ENCODE measurements around the gene WNK2.
"Not testable (repeated sequence)": the region's sequence is repeated elsewhere in the genome, so short reads cannot be mapped to it uniquely, and the experiment has no call there.

The WNK2 gene

DNA sequence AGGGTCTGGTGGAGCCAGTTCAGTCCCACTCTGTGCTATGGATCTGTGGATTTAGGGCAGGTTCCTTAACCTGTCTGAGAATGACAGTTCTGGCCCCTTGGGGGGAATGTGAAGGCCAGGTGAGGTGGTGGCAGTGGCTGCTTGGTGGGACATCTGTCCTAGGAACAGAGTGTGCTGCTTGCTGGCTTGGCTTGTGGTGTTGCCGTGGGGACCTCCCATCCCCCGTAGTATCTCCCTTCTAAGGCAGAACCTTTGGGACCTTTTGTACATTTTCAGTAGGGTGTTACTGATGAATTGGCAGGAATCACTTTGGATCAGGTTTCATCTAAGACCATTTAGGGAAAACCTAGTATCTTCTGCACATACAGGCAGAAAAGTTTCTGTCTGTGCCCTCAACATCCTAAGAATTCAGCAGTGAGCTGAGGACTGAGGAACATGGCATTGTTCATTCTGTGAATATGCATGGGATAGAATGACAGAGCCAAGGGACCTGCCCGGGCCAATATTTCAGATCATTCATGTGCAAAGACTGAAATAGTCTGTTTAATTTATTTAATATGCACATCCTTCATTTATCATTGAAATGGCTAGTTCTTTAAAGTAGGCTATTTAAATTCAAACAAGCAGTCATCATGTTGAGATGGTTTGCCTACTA is 64.6 kb downstream of the WNK2 start:
- TF ChIP-seq, protein P1, sequence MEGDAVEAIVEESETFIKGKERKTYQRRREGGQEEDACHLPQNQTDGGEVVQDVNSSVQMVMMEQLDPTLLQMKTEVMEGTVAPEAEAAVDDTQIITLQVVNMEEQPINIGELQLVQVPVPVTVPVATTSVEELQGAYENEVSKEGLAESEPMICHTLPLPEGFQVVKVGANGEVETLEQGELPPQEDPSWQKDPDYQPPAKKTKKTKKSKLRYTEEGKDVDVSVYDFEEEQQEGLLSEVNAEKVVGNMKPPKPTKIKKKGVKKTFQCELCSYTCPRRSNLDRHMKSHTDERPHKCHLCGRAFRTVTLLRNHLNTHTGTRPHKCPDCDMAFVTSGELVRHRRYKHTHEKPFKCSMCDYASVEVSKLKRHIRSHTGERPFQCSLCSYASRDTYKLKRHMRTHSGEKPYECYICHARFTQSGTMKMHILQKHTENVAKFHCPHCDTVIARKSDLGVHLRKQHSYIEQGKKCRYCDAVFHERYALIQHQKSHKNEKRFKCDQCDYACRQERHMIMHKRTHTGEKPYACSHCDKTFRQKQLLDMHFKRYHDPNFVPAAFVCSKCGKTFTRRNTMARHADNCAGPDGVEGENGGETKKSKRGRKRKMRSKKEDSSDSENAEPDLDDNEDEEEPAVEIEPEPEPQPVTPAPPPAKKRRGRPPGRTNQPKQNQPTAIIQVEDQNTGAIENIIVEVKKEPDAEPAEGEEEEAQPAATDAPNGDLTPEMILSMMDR (conservative IDR thresholded peaks at IDR 0.05; ENCODE audit: control insufficient read depth, insufficient read depth, low read depth, low read length), result no peak
- H3K4me3 ChIP-seq (ENCODE audit: control insufficient read depth, low read depth, low read length), result no peak overlapping the region
- no peak for DNase-seq (ENCODE audit: low read depth)

DNA sequence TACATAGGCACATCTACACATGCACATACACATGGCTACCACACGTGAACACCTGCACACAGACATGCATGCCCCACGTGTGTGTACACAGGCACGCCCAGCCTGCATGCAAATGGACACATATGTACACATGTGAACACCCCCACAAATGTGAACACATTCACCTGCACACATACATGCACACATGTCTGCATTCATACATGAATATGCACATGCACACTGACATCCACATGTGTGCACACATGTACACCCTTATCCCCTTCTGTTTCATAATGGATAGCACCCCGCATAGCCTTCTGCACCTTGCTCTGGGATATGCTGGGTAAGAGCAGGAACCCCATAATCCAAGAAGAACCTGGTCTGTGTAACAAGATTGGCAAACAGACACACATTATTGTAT is 66.2 kb downstream of the WNK2 start:
- DNase-seq (ENCODE audit: low read depth), result no peak
- TF ChIP-seq, protein P1 (conservative IDR thresholded peaks at IDR 0.05; ENCODE audit: control insufficient read depth, insufficient read depth, low read depth, low read length), result no peak
- no peak overlapping the region for H3K4me3 ChIP-seq (ENCODE audit: control insufficient read depth, low read depth, low read length)

DNA sequence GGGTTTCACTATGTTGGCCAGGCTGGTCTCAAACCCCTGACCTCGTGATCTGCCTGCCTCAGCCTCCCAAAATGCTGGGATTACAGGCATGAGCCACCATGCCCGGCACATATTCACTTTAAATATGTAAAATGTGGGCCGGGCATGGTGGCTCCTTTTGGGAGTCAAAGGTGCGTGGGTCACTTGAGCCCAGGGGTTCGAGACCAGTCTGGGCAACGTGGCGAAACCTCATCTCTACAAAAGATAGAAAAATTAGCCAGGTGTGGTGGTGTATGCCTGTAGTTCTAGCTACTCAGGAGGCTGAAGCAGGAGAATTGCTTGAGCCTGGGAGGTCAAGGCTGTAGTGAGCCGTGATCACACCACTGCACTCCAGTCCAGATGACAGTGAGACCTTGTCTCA is 67.4 kb downstream of the WNK2 start:
- H3K4me3 ChIP-seq (ENCODE audit: control insufficient read depth, low read depth, low read length); DNase-seq (ENCODE audit: low read depth): not testable (repeated sequence)

DNA sequence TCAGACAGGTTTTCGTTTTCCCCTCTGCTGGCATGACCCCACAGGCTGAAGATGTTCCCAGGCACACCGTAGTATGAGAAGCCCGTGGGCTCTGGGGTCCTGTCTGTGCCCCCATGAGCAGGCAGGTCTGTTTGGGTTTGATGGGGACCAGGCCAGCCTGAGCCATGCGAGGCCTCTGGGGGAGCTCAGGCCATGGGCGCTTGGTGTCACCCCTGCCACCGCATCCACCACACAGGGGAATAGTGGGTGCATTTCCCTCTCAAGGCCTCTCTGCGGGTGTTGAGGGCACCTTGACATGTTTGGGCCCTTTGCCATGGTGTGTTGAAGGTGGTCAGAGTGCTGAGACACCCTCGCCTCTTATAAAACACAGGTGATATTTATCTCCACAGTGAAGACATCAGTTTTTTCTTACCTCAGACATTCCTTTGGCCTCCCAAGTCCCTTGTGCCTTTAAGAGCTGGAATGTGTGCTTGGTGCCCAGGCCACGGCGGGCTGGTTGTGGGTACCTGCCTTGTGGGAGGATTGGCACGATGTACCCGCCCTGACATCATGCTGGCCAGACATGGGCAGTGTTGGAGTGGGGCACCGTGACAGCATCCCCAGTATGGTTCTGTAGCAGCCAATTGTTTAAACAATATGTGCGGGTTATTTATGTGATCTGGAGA is 68.3 kb downstream of the WNK2 start:
- TF ChIP-seq, protein P1 (conservative IDR thresholded peaks at IDR 0.05; ENCODE audit: control insufficient read depth, insufficient read depth, low read depth, low read length), result no peak
- H3K4me3 ChIP-seq (ENCODE audit: control insufficient read depth, low read depth, low read length), result no peak overlapping the region
- DNase-seq (ENCODE audit: low read depth), result no peak

DNA sequence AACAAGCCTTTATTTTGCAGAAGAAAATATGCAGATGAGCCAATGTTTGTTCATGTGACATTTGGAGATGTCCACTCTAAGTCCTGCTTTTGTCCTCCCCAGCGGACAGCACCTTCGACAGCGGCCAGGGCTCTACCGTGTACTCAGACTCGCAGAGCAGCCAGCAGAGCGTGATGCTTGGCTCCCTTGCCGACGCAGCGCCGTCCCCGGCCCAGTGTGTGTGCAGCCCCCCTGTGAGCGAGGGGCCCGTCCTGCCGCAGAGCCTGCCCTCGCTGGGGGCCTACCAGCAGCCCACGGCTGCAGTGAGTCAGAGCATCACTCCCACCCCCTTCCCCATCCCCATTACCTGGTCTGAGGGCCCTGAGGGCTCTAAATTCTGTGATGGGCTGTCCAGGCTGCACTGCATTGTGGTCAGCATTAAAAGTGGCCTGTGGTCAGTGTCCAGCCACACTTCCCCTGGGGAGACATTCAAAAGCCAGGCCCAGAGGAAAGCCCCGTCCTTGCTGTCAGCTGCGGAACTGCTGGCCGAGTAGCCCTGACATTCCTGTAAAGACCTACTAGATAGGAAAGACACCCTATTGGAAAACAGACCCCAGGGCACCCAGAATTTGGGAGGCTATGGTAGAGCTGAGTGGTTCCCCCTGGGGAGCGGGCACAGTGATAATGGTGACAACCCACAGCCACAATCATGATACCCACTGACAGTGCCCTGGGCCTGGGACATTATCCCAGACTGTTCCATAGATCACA is 69.0 kb downstream of the WNK2 start:
- TF ChIP-seq, protein P1 (conservative IDR thresholded peaks at IDR 0.05; ENCODE audit: control insufficient read depth, insufficient read depth, low read depth, low read length), result no peak
- no peak for DNase-seq (ENCODE audit: low read depth)
- H3K4me3 ChIP-seq (ENCODE audit: control insufficient read depth, low read depth, low read length), result no peak overlapping the region

DNA sequence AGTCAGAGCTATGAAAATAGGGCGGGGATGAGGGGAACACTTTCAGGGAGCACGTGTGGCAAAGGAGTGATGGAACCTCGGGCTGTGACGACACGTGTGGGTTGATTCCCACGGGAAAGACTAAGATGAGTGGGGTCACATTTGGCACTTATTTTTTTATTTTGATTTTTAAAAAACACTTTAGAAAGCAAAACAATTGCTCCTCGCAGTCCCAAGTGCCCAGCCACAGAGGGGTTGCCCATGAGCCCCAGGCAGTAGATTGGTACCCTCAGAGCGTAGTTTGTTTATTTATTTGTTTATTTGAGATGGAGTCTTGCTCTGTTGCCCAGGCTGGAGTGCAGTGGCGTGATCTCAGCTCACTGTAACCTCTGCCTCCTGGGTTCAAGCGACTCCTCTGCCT is 69.7 kb downstream of the WNK2 start:
- TF ChIP-seq, protein P1 (conservative IDR thresholded peaks at IDR 0.05; ENCODE audit: control insufficient read depth, insufficient read depth, low read depth, low read length), result no peak
- no peak for DNase-seq (ENCODE audit: low read depth)
- no peak overlapping the region for H3K4me3 ChIP-seq (ENCODE audit: control insufficient read depth, low read depth, low read length)

DNA sequence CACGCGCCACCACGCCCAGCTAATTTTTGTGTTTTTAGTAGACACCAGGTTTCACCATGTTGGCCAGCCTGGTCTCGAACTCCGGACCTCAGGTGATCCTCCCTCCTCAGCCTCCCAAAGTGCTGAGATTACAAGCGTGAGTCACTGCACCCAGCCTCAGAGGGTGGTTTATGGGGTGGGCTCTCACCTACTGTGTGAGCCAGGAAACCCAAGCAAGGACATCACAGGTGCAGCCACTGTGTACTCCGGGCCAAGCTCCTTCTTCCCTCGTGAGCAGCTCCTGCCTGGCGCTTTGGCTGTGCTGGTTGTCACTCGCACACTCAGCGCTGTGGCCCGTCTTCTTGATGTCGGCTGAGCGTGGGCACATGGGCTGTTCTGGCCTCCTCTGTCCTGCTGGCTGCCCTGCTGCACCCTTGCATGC is 70.1 kb downstream of the WNK2 start:
- TF ChIP-seq, protein P1 (conservative IDR thresholded peaks at IDR 0.05; ENCODE audit: control insufficient read depth, insufficient read depth, low read depth, low read length), result no peak
- H3K4me3 ChIP-seq (ENCODE audit: control insufficient read depth, low read depth, low read length), result no peak overlapping the region
- DNase-seq (ENCODE audit: low read depth), result no peak
